Stimulated activated naive CD8-positive, alpha-beta T cell treated with anti-CD3 and anti-CD28 coated beads, Interleukin-15, amount 100 ng/mL, for 72 hours (primary cell): ENCODE data around the gene TMEM100.
A peak's percentile ranks its signal among the peaks of the same experiment; 100 is the strongest.

Experiments used
- ATAC-seq: fragments of 150-1000 bp; cut with Tn5 transposase; 2 replicates; pipeline ENCODE4 v1.10.0; 2021; ENCODE audit warnings: mild to moderate bottlenecking, moderate library complexity
- DNase-seq, 2 donors: peaks; one replicate each; pipeline ENCODE4 v3.0.0; 2021 to 2022
- H3K27ac Mint-ChIP-seq, 2 donors: one replicate each; pipeline ENCODE4 v1.8.0; 2022; ENCODE audit warnings: mild to moderate bottlenecking in 2 of 2, mixed read lengths in 2 of 2, moderate library complexity in 2 of 2
- H3K27me3 Mint-ChIP-seq: one replicate; pipeline ENCODE4 v1.8.0; 2022; ENCODE audit warnings: mixed read lengths
- H3K4me1 Mint-ChIP-seq: one replicate; pipeline ENCODE4 v1.8.0; 2022; ENCODE audit warnings: mild to moderate bottlenecking, mixed read lengths
- H3K4me3 Mint-ChIP-seq, 2 donors: one replicate each; pipeline ENCODE4 v1.8.0; 2022; ENCODE audit warnings: mild to moderate bottlenecking in 2 of 2, mixed read lengths in 2 of 2, moderate library complexity in 1 of 2
- H3K9me3 Mint-ChIP-seq, 2 donors: one replicate each; pipeline ENCODE4 v1.8.0; 2022; ENCODE audit warnings: mixed read lengths in 2 of 2

Gene TMEM100

DNA sequence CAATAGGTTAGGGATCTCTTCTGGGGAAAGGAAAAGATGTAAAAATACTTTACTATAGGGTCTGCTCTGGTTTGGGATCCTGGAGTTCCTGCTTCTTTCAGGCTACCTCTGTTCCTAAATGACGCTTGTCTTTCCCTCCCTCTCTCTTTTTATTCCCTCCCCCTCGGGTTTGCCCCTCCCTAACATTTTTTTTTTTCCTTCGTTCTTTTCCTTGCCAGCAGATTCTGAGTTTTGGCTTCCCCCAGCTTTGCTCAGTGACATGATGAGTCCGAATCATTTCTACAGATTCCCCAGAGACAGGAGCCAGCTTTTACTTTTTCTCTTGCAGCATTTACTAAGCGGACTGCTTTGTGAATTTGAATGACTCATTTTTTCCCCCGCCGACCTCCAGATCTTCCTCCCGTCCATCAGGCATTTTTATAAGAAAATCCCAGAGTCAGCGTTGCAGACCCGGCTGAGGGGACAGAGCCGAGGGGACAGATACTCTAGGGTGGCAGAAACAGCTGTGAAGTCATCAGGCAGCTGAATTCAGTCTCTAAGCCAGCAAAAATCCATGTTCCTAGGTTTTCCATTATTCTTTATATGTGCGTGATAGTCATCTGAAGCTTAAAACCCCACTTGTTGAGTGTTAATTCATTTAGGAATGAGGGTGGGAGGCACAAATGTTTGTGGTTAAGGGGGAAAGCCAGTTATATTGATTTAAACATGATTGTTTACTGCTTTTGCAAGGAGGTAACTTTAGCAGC, at the start of gene TMEM100:
TMEM100 (minus strand) TSS at position 123 of the 746 bp plus-strand sequence. CDS start 1,794 bp downstream, outside the sequence.
- no peak for DNase-seq
- H3K9me3 Mint-ChIP-seq = no peaks in the 10 kb centered on the region
- H3K27me3 Mint-ChIP-seq = peaks cover 70% of the 10 kb centered on the region
- H3K4me1 Mint-ChIP-seq = no peaks in the 10 kb centered on the region
- no peak within 1 kb of the TSS for H3K27ac Mint-ChIP-seq
- no peak within 1 kb of the TSS for H3K4me3 Mint-ChIP-seq
- no peak for ATAC-seq

- H3K4me1 Mint-ChIP-seq = no peaks in the 10 kb centered on the region
- H3K9me3 Mint-ChIP-seq = no peaks in the 10 kb centered on the region
- DNase-seq (no peak), ATAC-seq (no peak)
- no peak overlapping the region for H3K27ac Mint-ChIP-seq
- H3K27me3 Mint-ChIP-seq = no peaks in the 10 kb centered on the region
- H3K4me3 Mint-ChIP-seq = no peak overlapping the region
Observed at GRCh38 chr17:55772086-55772485, 49.4 kb upstream of the TMEM100 start.

DNA sequence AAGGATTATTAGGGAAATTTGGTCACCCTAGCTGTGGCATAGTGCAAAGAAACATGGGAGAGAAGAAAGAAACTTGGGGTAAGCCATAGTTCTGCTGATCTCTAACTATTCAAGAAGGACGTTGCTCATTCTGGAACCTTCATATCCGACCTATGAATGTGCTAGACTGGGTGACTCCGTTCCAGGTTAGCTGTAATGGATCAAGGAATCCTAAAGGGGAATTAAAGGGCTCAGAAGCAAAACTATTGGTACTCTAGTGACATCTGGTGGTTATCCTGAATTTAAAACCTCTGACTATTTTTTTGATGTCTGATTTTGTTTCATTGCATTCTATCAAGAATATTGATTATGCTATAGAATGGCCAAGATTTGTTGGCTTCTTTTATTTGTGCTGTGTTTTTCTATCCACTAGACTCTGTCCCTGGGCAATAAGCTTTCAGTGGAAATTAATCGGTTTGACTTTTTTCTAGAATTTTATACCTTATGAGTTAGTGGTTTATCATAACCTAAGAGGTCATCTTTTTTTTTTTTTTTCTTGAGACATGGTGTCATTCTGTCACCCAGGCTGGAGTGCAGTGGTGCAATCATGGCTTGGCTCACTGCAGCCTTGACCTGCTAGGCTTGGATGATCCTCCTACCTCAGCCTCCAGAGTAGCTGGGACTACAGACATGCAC, 47.7 kb upstream of the TMEM100 start:
- H3K27ac Mint-ChIP-seq = no peak overlapping the region
- H3K4me3 Mint-ChIP-seq = no peak overlapping the region
- DNase-seq (no peak), ATAC-seq (no peak)
- H3K4me1 Mint-ChIP-seq = no peaks in the 10 kb centered on the region
- H3K27me3 Mint-ChIP-seq = no peaks in the 10 kb centered on the region
- H3K9me3 Mint-ChIP-seq = no peaks in the 10 kb centered on the region

GRCh38 chr17:55769625-55770000, 46.9 kb upstream of the TMEM100 start:
- no peaks in the 10 kb centered on the region for H3K27me3 Mint-ChIP-seq
- H3K9me3 Mint-ChIP-seq = no peaks in the 10 kb centered on the region
- H3K4me1 Mint-ChIP-seq = no peaks in the 10 kb centered on the region
- DNase-seq (no peak), ATAC-seq (no peak)
- H3K4me3 Mint-ChIP-seq = no peak overlapping the region
- no peak overlapping the region for H3K27ac Mint-ChIP-seq

DNA sequence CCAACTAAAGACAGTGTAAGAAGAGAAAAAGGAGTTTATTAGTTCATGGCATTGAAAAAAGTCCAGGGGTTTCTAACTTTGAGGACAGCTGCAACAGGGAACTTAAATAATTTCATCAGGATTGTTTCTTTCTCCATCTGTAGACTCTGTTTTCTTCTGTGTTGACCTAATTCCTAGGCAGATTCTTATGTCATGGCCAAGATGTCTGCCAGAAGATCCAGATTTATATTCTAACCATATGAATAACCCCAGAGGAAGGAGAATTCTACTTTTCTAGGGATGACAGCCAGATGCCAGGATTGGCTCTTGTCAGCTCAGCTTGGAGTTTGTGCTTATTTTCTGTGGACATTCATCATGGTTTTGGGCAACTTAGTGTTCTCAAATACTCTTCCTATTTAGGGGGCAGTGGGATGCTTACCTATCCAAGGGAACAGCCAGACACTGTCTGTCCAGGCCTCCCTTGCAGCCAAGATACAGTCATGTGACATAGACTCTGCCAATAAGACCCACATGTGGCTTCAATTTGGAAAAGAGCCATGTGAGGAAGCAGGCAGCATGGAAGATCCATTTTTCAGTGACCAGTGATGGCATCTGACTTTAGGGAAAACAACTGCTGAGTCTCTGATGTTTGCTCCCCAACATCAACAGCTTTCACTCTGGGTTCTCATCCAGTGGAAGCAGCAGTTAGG, 46.4 kb upstream of the TMEM100 start:
- ATAC-seq = no peak
- no peak overlapping the region for H3K27ac Mint-ChIP-seq
- H3K9me3 Mint-ChIP-seq = no peaks in the 10 kb centered on the region
- no peaks in the 10 kb centered on the region for H3K4me1 Mint-ChIP-seq
- DNase-seq = no peak
- no peaks in the 10 kb centered on the region for H3K27me3 Mint-ChIP-seq
- H3K4me3 Mint-ChIP-seq = no peak overlapping the region

GRCh38 chr17:55765472-55765871, 42.8 kb upstream of the TMEM100 start:
- H3K9me3 Mint-ChIP-seq = no peaks in the 10 kb centered on the region
- ATAC-seq (no peak), DNase-seq (no peak)
- H3K27me3 Mint-ChIP-seq = no peaks in the 10 kb centered on the region
- H3K27ac Mint-ChIP-seq = no peak overlapping the region
- no peaks in the 10 kb centered on the region for H3K4me1 Mint-ChIP-seq
- H3K4me3 Mint-ChIP-seq = no peak overlapping the region

GRCh38 chr17:55764610-55765009, 41.9 kb upstream of the TMEM100 start:
- H3K4me1 Mint-ChIP-seq = no peaks in the 10 kb centered on the region
- H3K27me3 Mint-ChIP-seq = no peaks in the 10 kb centered on the region
- H3K9me3 Mint-ChIP-seq = no peaks in the 10 kb centered on the region

DNA sequence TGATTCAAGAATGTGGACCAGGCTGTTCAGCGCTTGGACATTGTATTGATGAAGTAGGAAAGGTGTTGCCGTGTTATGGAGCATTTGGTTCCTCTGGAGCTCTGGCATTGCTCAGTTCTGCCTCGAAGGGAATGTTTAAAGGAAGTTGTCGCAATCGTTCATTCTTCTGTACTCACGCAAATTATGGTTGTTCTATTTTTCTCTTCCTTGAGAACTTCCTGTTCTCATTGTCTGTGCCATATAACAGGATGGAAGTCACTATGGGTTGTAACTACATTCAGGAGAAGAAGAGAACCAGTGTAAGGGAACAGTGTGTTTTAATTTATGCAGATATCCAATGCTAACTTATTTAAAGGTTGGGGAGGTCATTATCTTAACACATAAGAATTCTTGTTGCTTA, 41.2 kb upstream of the TMEM100 start:
- no peak for DNase-seq
- Mint-ChIP-seq H3K4me1 (no peaks in the 10 kb centered on the region), H3K9me3 (no peaks in the 10 kb centered on the region), H3K4me3 (no peak overlapping the region), H3K27ac (no peak overlapping the region), H3K27me3 (no peaks in the 10 kb centered on the region)
- no peak for ATAC-seq

More at GRCh38 chr17:55764610-55765009, 41.9 kb upstream of the TMEM100 start:
- Mint-ChIP-seq H3K27ac (no peak overlapping the region), H3K4me3 (no peak overlapping the region)
- DNase-seq (no peak), ATAC-seq (no peak)

DNA sequence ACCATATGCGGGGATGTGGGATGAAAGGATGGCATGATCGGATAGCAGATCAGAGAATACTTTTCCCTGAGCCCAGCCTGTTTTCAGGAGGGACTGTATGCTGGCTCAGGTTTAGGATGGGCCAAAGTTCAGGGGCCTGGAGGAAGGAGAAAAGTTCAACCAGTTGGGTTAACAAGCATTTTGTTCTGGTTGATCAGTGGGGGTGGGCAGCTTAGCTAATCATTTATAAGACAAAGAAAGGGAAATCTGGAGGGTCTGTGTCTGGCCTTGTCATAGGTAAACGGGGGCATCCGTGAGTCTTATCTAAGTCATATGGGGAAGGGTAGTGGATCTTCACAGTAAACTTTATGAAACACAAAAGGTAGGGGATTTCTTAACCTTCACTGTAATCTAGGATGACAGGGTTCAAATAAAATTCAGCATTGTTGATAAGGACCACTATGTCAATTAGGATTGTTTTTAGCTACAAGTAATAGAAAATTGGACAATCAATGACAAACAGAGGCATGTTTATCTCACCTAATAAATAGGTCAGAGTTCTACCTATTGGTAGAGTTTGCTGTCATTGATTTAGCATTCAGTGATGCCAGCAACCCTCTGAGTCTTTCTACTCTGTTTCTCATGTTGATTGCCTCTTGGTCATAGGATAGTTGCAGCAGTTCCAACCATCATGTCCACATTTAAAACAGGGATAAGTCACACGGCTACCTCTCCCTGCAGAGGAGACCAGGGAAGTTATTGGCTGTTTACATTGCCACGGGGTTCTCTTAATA, 39.6 kb upstream of the TMEM100 start:
- Mint-ChIP-seq H3K27me3 (no peaks in the 10 kb centered on the region), H3K9me3 (no peaks in the 10 kb centered on the region), H3K4me3 (no peak overlapping the region), H3K4me1 (no peaks in the 10 kb centered on the region), H3K27ac (no peak overlapping the region)
- DNase-seq (no peak), ATAC-seq (no peak)

GRCh38 chr17:55760643-55761355, 38.1 kb upstream of the TMEM100 start:
- Mint-ChIP-seq H3K4me3 (no peak overlapping the region), H3K9me3 (no peaks in the 10 kb centered on the region), H3K27me3 (no peaks in the 10 kb centered on the region), H3K4me1 (no peaks in the 10 kb centered on the region), H3K27ac (no peak overlapping the region)
- ATAC-seq (no peak), DNase-seq (no peak)

DNA sequence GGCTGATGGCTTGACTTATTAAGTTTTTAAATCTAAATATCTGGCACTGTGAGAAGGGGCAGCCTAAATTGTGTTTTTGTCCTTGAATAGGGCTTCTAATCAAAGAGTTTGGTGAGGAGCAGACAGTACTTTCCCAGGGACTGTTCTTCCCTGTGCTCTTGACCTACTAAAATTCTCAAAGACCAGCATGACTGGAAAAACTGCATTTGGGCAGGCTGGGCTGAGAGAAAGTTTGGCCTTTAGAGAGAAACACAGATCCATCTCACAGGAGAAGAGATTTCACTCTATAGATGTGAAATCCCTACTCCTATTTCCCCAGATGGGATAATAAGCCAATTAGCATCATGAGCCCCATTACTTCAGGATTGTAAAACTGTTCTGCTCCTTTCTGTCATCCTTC, 35.5 kb upstream of the TMEM100 start:
- H3K27ac Mint-ChIP-seq = no peak overlapping the region
- H3K9me3 Mint-ChIP-seq = no peaks in the 10 kb centered on the region
- no peaks in the 10 kb centered on the region for H3K27me3 Mint-ChIP-seq
- no peak for DNase-seq
- no peak overlapping the region for H3K4me3 Mint-ChIP-seq
- H3K4me1 Mint-ChIP-seq = no peaks in the 10 kb centered on the region
- no peak for ATAC-seq

DNA sequence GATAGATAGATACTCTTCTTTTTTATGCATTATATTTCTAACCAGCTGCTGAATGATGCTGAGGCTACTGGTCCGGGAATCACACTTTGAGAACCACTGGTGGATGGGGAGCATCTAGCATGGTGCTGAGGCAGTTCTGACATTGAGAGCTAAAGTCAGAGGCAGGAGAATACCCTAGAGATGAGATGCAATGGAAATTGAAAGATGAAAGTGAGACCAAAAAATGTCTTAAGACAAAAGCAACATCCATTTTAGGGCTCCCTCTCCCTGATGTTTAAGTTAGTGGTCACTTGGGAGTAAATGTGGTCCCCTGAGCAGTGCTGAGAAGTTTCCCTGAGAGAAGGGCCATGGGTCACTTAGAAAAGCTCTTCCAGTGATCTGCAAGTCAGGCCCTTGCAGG, 35.0 kb upstream of the TMEM100 start:
- no peak for DNase-seq
- Mint-ChIP-seq H3K27ac (no peak overlapping the region), H3K9me3 (no peaks in the 10 kb centered on the region), H3K4me3 (no peak overlapping the region), H3K27me3 (no peaks in the 10 kb centered on the region), H3K4me1 (no peaks in the 10 kb centered on the region)
- ATAC-seq = no peak

GRCh38 chr17:55756689-55757088, 34.0 kb upstream of the TMEM100 start:
- Mint-ChIP-seq H3K27me3 (no peaks in the 10 kb centered on the region), H3K27ac (no peak overlapping the region), H3K4me1 (peaks cover 5% of the 10 kb centered on the region), H3K4me3 (no peak overlapping the region), H3K9me3 (no peaks in the 10 kb centered on the region)
- no peak for ATAC-seq
- no peak for DNase-seq

DNA sequence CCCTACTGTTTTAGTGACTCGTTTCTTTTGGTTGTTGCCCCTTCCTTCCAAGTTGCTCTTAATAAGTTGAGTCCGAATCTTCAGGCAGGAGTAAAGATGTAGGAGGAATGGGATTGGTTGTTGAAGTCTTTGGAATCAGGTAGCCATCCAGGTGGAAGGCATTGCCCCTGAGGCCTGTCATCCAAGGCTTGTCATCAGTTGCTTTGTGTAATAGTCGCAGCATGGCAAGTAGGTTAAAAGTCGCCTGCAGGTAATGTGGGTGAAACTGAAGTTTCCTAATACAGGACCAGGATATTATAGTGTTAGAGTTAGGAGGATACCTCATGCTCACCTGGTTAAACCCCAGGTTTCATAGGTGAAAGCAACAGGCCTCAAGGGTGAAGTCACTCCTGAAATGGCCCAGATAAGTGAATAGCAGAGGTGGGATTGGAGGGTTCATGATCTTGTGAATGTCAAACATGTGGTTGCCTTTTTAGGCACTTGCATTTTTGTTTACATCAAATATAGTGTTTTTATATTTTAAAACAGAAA, 29.1 kb upstream of the TMEM100 start:
- H3K4me3 Mint-ChIP-seq = peak overlapping the region; percentile 81 to 88
- no peak for DNase-seq
- H3K27me3 Mint-ChIP-seq = peaks cover 16% of the 10 kb centered on the region
- H3K4me1 Mint-ChIP-seq = peaks cover 15% of the 10 kb centered on the region
- H3K9me3 Mint-ChIP-seq = no peaks in the 10 kb centered on the region
- H3K27ac Mint-ChIP-seq = peak overlapping the region in 1 of 2 donors; percentile 78
- no peak for ATAC-seq
